Central memory CD8-positive, alpha-beta T cell (primary cell): ENCODE measurements around the gene CRADD.

Source experiments
- ATAC-seq: fragments of 150-1000 bp; cut with Tn5 transposase; replicated peaks from 2 replicates; pipeline ENCODE4 v1.10.0; 2022; ENCODE audit warnings: mild to moderate bottlenecking, moderate FRiP score, moderate number of reproducible peaks; ENCODE audit not compliant: poor library complexity, severe bottlenecking; ENCODE audit errors: extremely low read depth
- DNase-seq, 2 donors: peaks; one replicate each; pipeline ENCODE4 v3.0.0; 2021; ENCODE audit warnings: low spot score in 2 of 2
- H3K27ac Mint-ChIP-seq: one replicate; pipeline ENCODE4 v1.8.0; 2022; ENCODE audit warnings: low read depth, mild to moderate bottlenecking, moderate library complexity, mixed read lengths
- H3K27me3 Mint-ChIP-seq: one replicate; pipeline ENCODE4 v1.8.0; 2022; ENCODE audit warnings: mixed read lengths
- H3K36me3 Mint-ChIP-seq: one replicate; pipeline ENCODE4 v1.8.0; 2022; ENCODE audit warnings: mild to moderate bottlenecking, moderate library complexity, mixed read lengths; ENCODE audit not compliant: insufficient read depth
- H3K4me1 Mint-ChIP-seq: one replicate; pipeline ENCODE4 v1.8.0; 2022; ENCODE audit warnings: mixed read lengths
- H3K4me3 Mint-ChIP-seq: one replicate; pipeline ENCODE4 v1.8.0; 2022; ENCODE audit warnings: mild to moderate bottlenecking, moderate library complexity, mixed read lengths
- H3K9me3 Mint-ChIP-seq: one replicate; pipeline ENCODE4 v1.8.0; 2022; ENCODE audit warnings: mixed read lengths

The CRADD gene

GRCh38 chr12:93733928-93734327 lies 56.8 kb downstream of the CRADD start:
- ATAC-seq: no peak
- no peaks in the 10 kb centered on the region for H3K36me3 Mint-ChIP-seq
- H3K4me1 Mint-ChIP-seq: peaks cover 6% of the 10 kb centered on the region
- H3K27me3 Mint-ChIP-seq: no peaks in the 10 kb centered on the region
- no peak for DNase-seq
- H3K4me3 Mint-ChIP-seq: no peak overlapping the region
- H3K27ac Mint-ChIP-seq: no peak overlapping the region
- H3K9me3 Mint-ChIP-seq: no peaks in the 10 kb centered on the region

- ATAC-seq: no peak
- Mint-ChIP-seq H3K27ac (no peak overlapping the region), H3K36me3 (no peaks in the 10 kb centered on the region), H3K4me1 (peaks cover 6% of the 10 kb centered on the region), H3K4me3 (no peak overlapping the region), H3K9me3 (no peaks in the 10 kb centered on the region), H3K27me3 (no peaks in the 10 kb centered on the region)
- DNase-seq: no peak
Measured at GRCh38 chr12:93734784-93735183, 57.6 kb downstream of the CRADD start.

GRCh38 chr12:93736640-93737178 lies 59.5 kb downstream of the CRADD start:
- Mint-ChIP-seq H3K4me1 (peaks cover 12% of the 10 kb centered on the region), H3K27ac (no peak overlapping the region), H3K27me3 (peaks cover 8% of the 10 kb centered on the region), H3K9me3 (no peaks in the 10 kb centered on the region), H3K4me3 (no peak overlapping the region), H3K36me3 (no peaks in the 10 kb centered on the region)
- DNase-seq (no peak), ATAC-seq (no peak)

- no peak for DNase-seq
- H3K27ac Mint-ChIP-seq: no peak overlapping the region
- peaks cover 18% of the 10 kb centered on the region for H3K4me1 Mint-ChIP-seq
- H3K9me3 Mint-ChIP-seq: no peaks in the 10 kb centered on the region
- peaks cover 11% of the 10 kb centered on the region for H3K27me3 Mint-ChIP-seq
- ATAC-seq: no peak
- no peak overlapping the region for H3K4me3 Mint-ChIP-seq
- H3K36me3 Mint-ChIP-seq: no peaks in the 10 kb centered on the region
Measured at GRCh38 chr12:93737457-93738198, 60.5 kb downstream of the CRADD start.

GRCh38 chr12:93738199-93739058 lies 61.3 kb downstream of the CRADD start:
- no peak for ATAC-seq
- Mint-ChIP-seq H3K9me3 (no peaks in the 10 kb centered on the region), H3K36me3 (no peaks in the 10 kb centered on the region), H3K4me1 (peaks cover 26% of the 10 kb centered on the region), H3K27me3 (peaks cover 11% of the 10 kb centered on the region), H3K27ac (no peak overlapping the region), H3K4me3 (no peak overlapping the region)
- no peak for DNase-seq

GRCh38 chr12:93740751-93741150 lies 63.6 kb downstream of the CRADD start:
- Mint-ChIP-seq H3K4me1 (peaks cover 31% of the 10 kb centered on the region), H3K4me3 (no peak overlapping the region), H3K27ac (no peak overlapping the region), H3K9me3 (no peaks in the 10 kb centered on the region), H3K36me3 (no peaks in the 10 kb centered on the region), H3K27me3 (peaks cover 11% of the 10 kb centered on the region)
- DNase-seq (no peak), ATAC-seq (no peak)

GRCh38 chr12:93741659-93742109 lies 64.5 kb downstream of the CRADD start:
- H3K4me1 Mint-ChIP-seq: peaks cover 34% of the 10 kb centered on the region
- no peaks in the 10 kb centered on the region for H3K9me3 Mint-ChIP-seq
- DNase-seq: no peak

GRCh38 chr12:93742110-93742934 lies 65.1 kb downstream of the CRADD start:
- Mint-ChIP-seq H3K4me3 (peak overlapping the region; percentile 84), H3K9me3 (no peaks in the 10 kb centered on the region), H3K36me3 (no peaks in the 10 kb centered on the region), H3K27ac (peak overlapping the region; percentile 88), H3K4me1 (peaks cover 34% of the 10 kb centered on the region), H3K27me3 (peaks cover 11% of the 10 kb centered on the region)
- ATAC-seq (peak; percentile 87), DNase-seq (peak; percentile 17 to 21)

More at GRCh38 chr12:93741659-93742109, 64.5 kb downstream of the CRADD start:
- peak overlapping the region; percentile 84 for H3K4me3 Mint-ChIP-seq
- peaks cover 11% of the 10 kb centered on the region for H3K27me3 Mint-ChIP-seq
- ATAC-seq: peak; percentile 16
- H3K36me3 Mint-ChIP-seq: no peaks in the 10 kb centered on the region
- H3K27ac Mint-ChIP-seq: peak overlapping the region; percentile 56

GRCh38 chr12:93743229-93743998 lies 66.2 kb downstream of the CRADD start:
- peaks cover 11% of the 10 kb centered on the region for H3K27me3 Mint-ChIP-seq
- ATAC-seq (no peak), DNase-seq (no peak)
- peak overlapping the region; percentile 84 for H3K4me3 Mint-ChIP-seq
- no peaks in the 10 kb centered on the region for H3K9me3 Mint-ChIP-seq
- no peaks in the 10 kb centered on the region for H3K36me3 Mint-ChIP-seq
- peak overlapping the region; percentile 88 for H3K27ac Mint-ChIP-seq
- peaks cover 33% of the 10 kb centered on the region for H3K4me1 Mint-ChIP-seq

- Mint-ChIP-seq H3K9me3 (no peaks in the 10 kb centered on the region), H3K4me3 (no peak overlapping the region), H3K27me3 (peaks cover 11% of the 10 kb centered on the region), H3K27ac (no peak overlapping the region), H3K36me3 (no peaks in the 10 kb centered on the region), H3K4me1 (peaks cover 28% of the 10 kb centered on the region)
- no peak for ATAC-seq
- no peak for DNase-seq
Measured at GRCh38 chr12:93743999-93744689, 67.0 kb downstream of the CRADD start.

GRCh38 chr12:93745286-93745685 lies 68.1 kb downstream of the CRADD start:
- Mint-ChIP-seq H3K27ac (no peak overlapping the region), H3K4me1 (peaks cover 37% of the 10 kb centered on the region), H3K4me3 (no peak overlapping the region), H3K27me3 (peaks cover 11% of the 10 kb centered on the region), H3K9me3 (no peaks in the 10 kb centered on the region), H3K36me3 (no peaks in the 10 kb centered on the region)
- ATAC-seq (no peak), DNase-seq (no peak)
